ENCODE results near the gene DNAI1.

The DNAI1 gene

DNA sequence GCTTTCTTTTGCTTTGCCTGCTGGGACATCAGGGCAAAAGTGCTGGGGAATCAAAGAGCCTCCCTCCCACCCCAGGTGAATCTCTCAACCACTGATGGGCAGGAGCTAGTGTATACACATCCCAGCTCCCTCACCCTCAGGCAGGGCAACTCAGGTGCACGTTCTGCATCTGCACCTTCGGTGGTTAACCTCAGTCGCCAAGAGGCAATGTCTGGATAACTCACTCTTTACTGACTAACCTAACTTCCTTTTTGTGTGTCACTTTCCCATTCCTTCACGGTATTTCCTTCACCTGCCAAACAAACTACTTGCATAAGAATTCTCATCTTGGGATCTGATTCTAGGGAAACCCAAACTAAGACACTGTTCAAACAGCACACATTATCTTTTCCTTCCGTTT is 104.7 kb downstream of the DNAI1 start:
- DNase-seq = no peak

GRCh38 chr9:34564617-34565016 is 106.0 kb downstream of the DNAI1 start:
- DNase-seq = no peak

DNA sequence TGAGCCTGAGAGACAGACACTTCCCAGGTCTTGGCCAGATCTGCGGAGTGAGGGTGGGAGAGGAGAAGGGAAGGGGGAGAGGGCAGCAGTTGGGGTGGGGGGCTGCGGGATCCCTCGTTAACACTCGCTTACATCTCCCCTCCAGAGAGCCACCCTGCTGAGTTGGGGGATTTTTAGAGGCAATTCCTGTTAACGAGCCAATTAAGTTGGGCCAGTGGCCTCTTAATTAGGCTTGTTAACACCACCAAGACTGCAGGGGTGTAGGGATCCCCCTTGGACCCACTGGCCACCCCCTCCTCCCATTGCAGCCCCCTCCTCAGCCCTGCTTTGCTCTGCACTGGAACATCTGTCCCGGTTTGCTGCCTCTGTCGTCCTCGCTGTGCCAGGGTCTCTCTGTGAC is 107.3 kb downstream of the DNAI1 start:
- no peak for DNase-seq

DNA sequence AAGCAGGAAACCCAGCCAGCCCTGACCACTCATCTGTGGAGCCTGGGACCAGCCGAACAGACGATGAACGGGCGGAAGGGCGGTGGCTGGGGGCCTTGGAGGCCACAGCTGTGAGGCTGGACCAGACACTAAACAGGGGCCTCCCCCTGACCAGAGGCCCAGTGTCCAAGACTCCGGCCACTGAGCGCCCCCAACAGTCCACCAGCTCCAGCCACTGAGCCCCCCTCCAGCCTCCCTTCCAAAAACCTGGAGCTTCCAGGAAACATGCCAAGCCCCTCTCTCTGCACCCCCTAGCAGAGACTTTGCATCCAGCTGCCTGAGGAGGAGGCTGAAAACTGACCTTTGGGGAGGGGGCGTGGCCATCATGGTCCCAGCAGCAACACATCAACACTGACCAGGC is 107.7 kb downstream of the DNAI1 start:
- no peak for DNase-seq

DNA sequence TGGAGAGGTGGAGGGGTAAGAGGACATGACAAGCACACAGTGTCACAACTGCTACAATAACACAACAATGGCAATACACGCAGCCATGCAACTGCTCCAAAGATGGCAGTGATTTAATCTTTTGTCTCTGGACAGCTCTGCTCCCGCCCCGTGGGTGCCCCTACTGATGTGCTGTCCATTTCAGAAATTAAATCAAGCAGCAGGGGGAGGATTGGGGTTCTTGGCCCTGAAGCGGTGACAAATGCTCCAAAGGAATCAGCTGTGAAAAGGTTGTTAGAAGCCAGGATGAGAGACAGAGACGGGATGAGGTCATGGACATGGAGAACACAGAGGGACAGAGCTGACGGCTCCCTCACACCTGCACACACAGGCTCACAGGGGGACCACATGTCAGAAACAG is 108.4 kb downstream of the DNAI1 start:
- DNase-seq = no peak

DNA sequence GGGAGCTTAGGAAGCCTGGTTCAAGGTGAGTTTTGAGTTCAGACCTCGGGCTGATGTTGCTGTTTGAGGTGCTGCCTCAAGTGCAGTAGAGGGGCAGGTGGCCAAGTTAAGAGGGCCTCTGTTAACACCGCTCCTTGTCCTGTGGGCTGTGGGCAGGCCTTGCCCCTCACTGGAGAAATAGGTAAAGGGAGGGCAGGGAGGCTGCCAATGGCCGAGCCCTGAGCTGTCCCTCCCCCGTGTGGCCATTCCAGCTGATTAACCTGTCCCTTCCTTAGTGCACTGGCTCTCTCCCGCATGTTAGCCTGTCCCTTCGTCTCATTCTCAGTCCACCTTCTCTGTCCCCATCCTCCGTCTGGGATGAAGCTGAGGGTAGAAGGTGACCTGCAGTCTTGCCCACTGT is 109.5 kb downstream of the DNAI1 start:
- no peak for DNase-seq

GRCh38 chr9:34568774-34569173 is 110.2 kb downstream of the DNAI1 start:
- peak; percentile 22 for DNase-seq

GRCh38 chr9:34570376-34570775 is 111.8 kb downstream of the DNAI1 start:
- peak; percentile 43 for DNase-seq
